Spleen (tissue), 11 donors: ENCODE results near the gene HOXD11. TPM values are rescaled to one million over a fixed set of nuclear protein-coding genes. Genes with fewer than 3 reads are reported as not detected.

Source experiments
- DNase-seq: peaks from one replicate; pipeline ENCODE4 v3.0.0-alpha.2; 2020
- H3K27ac ChIP-seq, 8 donors: fragments of 200-600 bp; sonication (generic) in 7 of 8; 1 replicate in 4 of 8; 2 replicates in 4 of 8; pipeline versions ENCODE4 v1.5.0 to v1.8.0; 2016 to 2021; ENCODE audit warnings: inconsistent platforms in 4 of 8, mild to moderate bottlenecking in 4 of 8, moderate library complexity in 1 of 8
- H3K27me3 ChIP-seq, 7 donors: fragments of 200-600 bp; sonication (generic) in 6 of 7; replicated peaks in 1 of 7; 1 replicate in 4 of 7; 2 replicates in 3 of 7; pipeline versions ENCODE4 v1.5.0 to v1.8.0; 2016 to 2021; ENCODE audit warnings: inconsistent platforms in 3 of 7, mild to moderate bottlenecking in 1 of 7
- H3K36me3 ChIP-seq, 6 donors: fragments of 200-600 bp; sonication (generic) in 5 of 6; 1 replicate in 4 of 6; 2 replicates in 2 of 6; pipeline versions ENCODE4 v1.5.0 to v1.8.0; 2016 to 2021; ENCODE audit warnings: inconsistent platforms in 2 of 6
- H3K4me1 ChIP-seq, 6 donors: fragments of 200-600 bp; sonication (generic) in 5 of 6; 1 replicate in 3 of 6; 2 replicates in 3 of 6; pipeline versions ENCODE4 v1.5.0 to v1.8.0; 2016 to 2021; ENCODE audit warnings: inconsistent platforms in 3 of 6
- H3K4me3 ChIP-seq, 8 donors: fragments of 200-600 bp; sonication (generic) in 7 of 8; 1 replicate in 4 of 8; 2 replicates in 4 of 8; pipeline versions ENCODE4 v1.5.0 to v1.8.0; 2016 to 2021; ENCODE audit warnings: inconsistent platforms in 4 of 8, mild to moderate bottlenecking in 4 of 8, moderate library complexity in 2 of 8
- H3K9me3 ChIP-seq, 8 donors: fragments of 200-600 bp; sonication (generic) in 7 of 8; 1 replicate in 4 of 8; 2 replicates in 4 of 8; pipeline versions ENCODE4 v1.5.0 to v1.8.0; 2016 to 2021; ENCODE audit warnings: inconsistent platforms in 4 of 8
- POLR2A ChIP-seq, 3 donors: fragments of 450-650 bp; IDR thresholded peaks; one replicate each; pipeline ENCODE4 v1.5.1; 2017; ENCODE audit warnings: antibody characterized with exemption in 3 of 3, mild to moderate bottlenecking in 1 of 3
- POLR2AphosphoS5 ChIP-seq, 3 donors: sonication (generic); formaldehyde crosslinking; IDR thresholded peaks; one replicate each; pipeline ENCODE4 v1.5.1; 2017; ENCODE audit warnings: antibody characterized with exemption in 3 of 3
- WGBS, 5 donors: extraction: QIAGEN DNeasy Blood & Tissue Kit in 3 of 5; methylation state at CpG; one replicate each; pipeline versions ENCODE4 v1.1.5 to v1.1.7; 2013 to 2018; 5-methylcytosine and 5-hydroxymethylcytosine counted together
- intact Hi-C: fragments of 100-400 bp; cut with DNase I; formaldehyde crosslinking; loops from one replicate; pipeline ENCODE4 v1.15.0; 2023; ENCODE audit warnings: low total_unique reads
- polyA plus RNA-seq, 3 donors: library from polyadenylated mRNA; stranded (reverse); fragments of 200-250 nt; gene quantifications; one replicate each; pipeline ENCODE4 v1.2.1, GENCODE V29; 2013
- total RNA-seq, 7 donors: library from RNA; depleted of rRNA in 3 of 7; stranded (reverse); fragments of >200 nt in 3 of 7; fragmentation: NEBNext Ultra II Directional in 4 of 7; extraction: Animal tissue kit (Norgen Biotek cat#: 25700) in 4 of 7; gene quantifications; one replicate each; pipeline versions ENCODE4 v1.1.0 to v1.2.1, GENCODE V29; 2016 to 2021
- TF ChIP-seq, protein P1 (sequence below), 11 experiments: fragments of 200-600 bp in 7 of 11; fragments of 450-650 bp in 4 of 11; sonication (generic) in 4 of 11; IDR thresholded peaks in 8 of 11; conservative IDR thresholded peaks in 3 of 11; 1 replicate in 7 of 11; 2 replicates in 4 of 11; pipeline versions ENCODE4 v1.4.0 to v1.8.0; 2016 to 2021; ENCODE audit warnings: antibody characterized with exemption in 11 of 11, inconsistent platforms in 4 of 11, mild to moderate bottlenecking in 1 of 11
- donor health status: healthy with polysubstance abuse.
- donor health status: DM: no; HTN: no; CAD: no; lungs with moderate emphysema.
- donor health status: DM: no; HTN: no; CAD: no.
- donor health status: Bipolar disorder and iron deficiency.
- donor health status: healthy.
- donor health status: DM: no; HTN: no; CAD: no.
- donor health status: DM: yes; HTN: yes; CAD: no.

HOXD11 gene
- total and polyA plus RNA-seq, 10 donors: not detected

DNA sequence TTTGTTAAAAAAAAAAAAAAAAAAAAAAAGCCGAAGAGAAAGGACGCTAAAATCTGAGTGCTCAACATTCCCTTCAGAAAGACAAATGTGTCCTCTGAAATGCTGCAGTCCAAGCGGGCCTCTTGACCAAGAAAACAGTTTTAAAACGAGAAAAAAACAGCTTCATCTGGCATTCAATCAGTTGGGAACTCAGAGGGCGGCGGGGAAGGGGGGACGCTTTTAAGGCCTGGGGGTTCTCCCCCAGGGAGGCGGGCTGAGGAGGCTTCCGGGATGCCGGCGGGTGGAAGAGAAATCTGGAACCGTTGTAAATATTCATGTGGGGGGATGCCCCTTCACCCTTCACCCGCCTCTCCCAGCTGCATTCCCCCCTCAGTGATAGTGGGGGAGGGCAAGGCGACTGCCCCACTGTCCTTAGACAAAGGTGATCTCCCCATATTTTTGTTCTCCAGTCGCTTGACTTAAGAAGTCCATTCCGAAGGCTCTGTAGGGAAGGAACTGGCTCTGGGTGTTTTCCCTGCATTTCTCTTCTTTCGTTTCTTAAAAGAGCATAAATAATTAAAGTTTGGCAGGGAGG is 3.3 kb upstream of the HOXD11 start:
- WGBS, 5 donors: 5 to 10% (median 6%) methylated on average over 17 of the region's 17 CpGs
- H3K27me3 ChIP-seq: peaks cover 20 to 100% (median 99%) of the 10 kb centered on the region in 7 donors
- TF ChIP-seq POLR2A (IDR thresholded peaks at IDR 0.05) (no peak), POLR2AphosphoS5 (IDR thresholded peaks at IDR 0.05) (no peak)
- TF ChIP-seq, protein P1, sequence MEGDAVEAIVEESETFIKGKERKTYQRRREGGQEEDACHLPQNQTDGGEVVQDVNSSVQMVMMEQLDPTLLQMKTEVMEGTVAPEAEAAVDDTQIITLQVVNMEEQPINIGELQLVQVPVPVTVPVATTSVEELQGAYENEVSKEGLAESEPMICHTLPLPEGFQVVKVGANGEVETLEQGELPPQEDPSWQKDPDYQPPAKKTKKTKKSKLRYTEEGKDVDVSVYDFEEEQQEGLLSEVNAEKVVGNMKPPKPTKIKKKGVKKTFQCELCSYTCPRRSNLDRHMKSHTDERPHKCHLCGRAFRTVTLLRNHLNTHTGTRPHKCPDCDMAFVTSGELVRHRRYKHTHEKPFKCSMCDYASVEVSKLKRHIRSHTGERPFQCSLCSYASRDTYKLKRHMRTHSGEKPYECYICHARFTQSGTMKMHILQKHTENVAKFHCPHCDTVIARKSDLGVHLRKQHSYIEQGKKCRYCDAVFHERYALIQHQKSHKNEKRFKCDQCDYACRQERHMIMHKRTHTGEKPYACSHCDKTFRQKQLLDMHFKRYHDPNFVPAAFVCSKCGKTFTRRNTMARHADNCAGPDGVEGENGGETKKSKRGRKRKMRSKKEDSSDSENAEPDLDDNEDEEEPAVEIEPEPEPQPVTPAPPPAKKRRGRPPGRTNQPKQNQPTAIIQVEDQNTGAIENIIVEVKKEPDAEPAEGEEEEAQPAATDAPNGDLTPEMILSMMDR (IDR thresholded peaks at IDR 0.05 in 8 of 11, conservative IDR thresholded peaks at IDR 0.05 in 3 of 11): no peak

DNA sequence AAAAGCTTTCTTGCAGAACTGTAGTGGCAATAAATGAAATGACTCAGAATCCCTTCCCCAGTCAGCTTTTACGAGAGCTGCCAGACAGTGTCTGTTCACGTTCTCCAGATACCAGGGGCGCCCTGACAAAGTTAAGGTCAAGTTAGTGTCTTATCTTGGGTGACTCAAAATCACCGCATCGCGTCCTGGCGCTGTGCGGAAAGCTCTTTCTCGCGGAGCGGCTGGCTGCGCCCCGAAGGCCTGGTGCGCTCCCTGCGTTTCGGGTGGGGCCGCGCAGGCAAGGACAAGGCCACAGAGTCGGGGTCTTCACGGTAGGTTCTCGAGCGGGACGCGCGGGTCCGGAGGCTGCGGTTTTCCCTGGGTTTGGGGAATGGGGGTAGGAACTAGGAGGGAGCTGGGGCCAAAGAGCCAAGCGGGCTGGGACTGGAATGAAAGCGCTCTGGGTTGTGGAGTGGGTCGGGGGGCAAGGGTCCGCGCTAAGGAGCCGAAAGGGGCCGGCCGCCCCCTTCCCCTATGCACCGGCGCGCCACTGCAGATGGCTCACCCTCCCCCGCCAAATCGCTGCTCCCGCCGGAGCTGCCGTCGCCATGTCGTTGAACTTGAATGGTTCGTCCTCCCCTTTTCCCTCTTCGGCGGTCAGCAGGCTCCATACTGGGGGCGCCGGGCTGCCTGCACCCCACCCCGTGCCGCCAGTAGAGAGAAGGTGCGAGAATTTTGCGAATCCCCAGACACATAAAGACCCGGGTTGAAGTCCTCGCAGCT is 2.6 kb upstream of the HOXD11 start:
- intact Hi-C loops: loop anchor here (5.0 kb wide), 1 partner anchor 417 kb away; no protein-coding TSS in a partner anchor
- Histone ChIP-seq H3K4me1 (peaks cover 15 to 66% (median 41%) of the 10 kb centered on the region in 6 donors), H3K27ac (no peak overlapping the region), H3K36me3 (no peaks in the 10 kb centered on the region), H3K4me3 (peak overlapping the region in 1 of 8 donors; percentile 30), H3K27me3 (peaks cover 27 to 100% (median 99%) of the 10 kb centered on the region in 7 donors), H3K9me3 (peaks cover 0 to 10% (median 0%) of the 10 kb centered on the region in 8 donors)
- 5 to 17% (median 7%) methylated on average over 32 to 56 of the region's 56 CpGs for WGBS, 5 donors
- no peak for TF ChIP-seq POLR2AphosphoS5 (IDR thresholded peaks at IDR 0.05)
- TF ChIP-seq, protein P1 (IDR thresholded peaks at IDR 0.05 in 8 of 11, conservative IDR thresholded peaks at IDR 0.05 in 3 of 11): no peak
- TF ChIP-seq POLR2A (IDR thresholded peaks at IDR 0.05): no peak
- DNase-seq: no peak

More for the DNA sequence above, 3.3 kb upstream of the HOXD11 start:
- Histone ChIP-seq H3K4me1 (peaks cover 15 to 68% (median 41%) of the 10 kb centered on the region in 6 donors), H3K9me3 (peaks cover 0 to 10% (median 0%) of the 10 kb centered on the region in 8 donors), H3K27ac (no peak overlapping the region), H3K4me3 (peak overlapping the region in 1 of 8 donors; percentile 30), H3K36me3 (no peaks in the 10 kb centered on the region)
- intact Hi-C loops: loop anchor here (5.0 kb wide), 1 partner anchor 417 kb away; no protein-coding TSS in a partner anchor
- no peak for DNase-seq

DNA sequence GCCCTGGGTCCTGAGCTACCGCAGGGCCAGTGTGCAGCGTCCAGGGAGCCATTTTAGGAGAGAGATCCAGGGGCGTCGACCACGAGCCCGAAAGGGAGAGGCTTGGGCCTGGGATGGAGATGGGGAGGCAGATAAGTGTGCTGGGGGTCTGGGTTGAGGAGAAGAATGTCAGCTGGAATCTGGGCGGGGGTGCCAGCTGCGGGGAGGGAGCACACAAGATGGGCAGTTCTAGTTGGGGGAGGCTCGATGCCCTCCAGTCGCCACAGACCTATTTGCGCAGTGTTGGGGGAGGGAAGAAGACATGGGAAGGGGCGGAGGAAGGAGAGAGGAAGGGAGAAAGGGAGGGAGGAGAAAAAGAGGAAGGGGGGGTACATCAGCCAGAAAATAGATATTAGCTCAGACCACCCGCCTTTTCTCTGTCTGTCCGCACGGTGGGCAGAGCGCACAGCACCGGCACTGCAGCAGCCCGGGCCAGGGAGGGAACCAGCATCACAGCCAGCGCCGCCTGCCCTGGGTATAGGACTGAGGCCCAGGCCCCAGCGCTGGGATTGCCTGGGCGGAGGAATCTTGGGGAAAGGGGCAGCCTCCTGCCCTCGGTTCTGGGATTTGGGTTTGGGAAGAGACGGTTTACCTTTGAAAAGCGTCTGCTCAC is 1.9 kb upstream of the HOXD11 start:
- Histone ChIP-seq H3K27me3 (peaks cover 23 to 100% (median 99%) of the 10 kb centered on the region in 7 donors), H3K36me3 (no peaks in the 10 kb centered on the region), H3K4me1 (peaks cover 12 to 59% (median 38%) of the 10 kb centered on the region in 6 donors), H3K27ac (no peak overlapping the region), H3K4me3 (peak overlapping the region in 1 of 8 donors; percentile 30), H3K9me3 (peaks cover 0 to 8% (median 0%) of the 10 kb centered on the region in 8 donors)
- no peak for DNase-seq
- intact Hi-C loops: no loop called here
- no peak for TF ChIP-seq POLR2A (IDR thresholded peaks at IDR 0.05)
- TF ChIP-seq, protein P1 (IDR thresholded peaks at IDR 0.05 in 8 of 11, conservative IDR thresholded peaks at IDR 0.05 in 3 of 11): no peak
- TF ChIP-seq POLR2AphosphoS5 (IDR thresholded peaks at IDR 0.05): no peak
- 8 to 11% (median 10%) methylated on average over 25 of the region's 25 CpGs for WGBS, 5 donors
